Type B pancreatic cell (in vitro differentiated cells): Measurements from ENCODE around the gene CD83. TPM values are rescaled to one million over a fixed set of nuclear protein-coding genes. Genes with fewer than 3 reads are reported as not detected.

Experiments used
- DNase-seq: peaks from one replicate; pipeline ENCODE4 v3.0.0; 2021; ENCODE audit warnings: mixed read lengths; ENCODE audit not compliant: unreplicated experiment; ENCODE audit errors: extremely low spot score
- H3K27ac Mint-ChIP-seq: 2 replicates; pipeline ENCODE4 v1.8.0; 2021; ENCODE audit warnings: mild to moderate bottlenecking, mixed read lengths
- H3K27me3 Mint-ChIP-seq: 2 replicates; pipeline ENCODE4 v1.8.0; 2021; ENCODE audit warnings: mixed read lengths
- H3K36me3 Mint-ChIP-seq: 2 replicates; pipeline ENCODE4 v1.8.0; 2021; ENCODE audit warnings: mixed read lengths
- H3K4me1 Mint-ChIP-seq: one replicate; pipeline ENCODE4 v1.8.0; 2021; ENCODE audit warnings: mixed read lengths; ENCODE audit not compliant: unreplicated experiment
- H3K4me3 Mint-ChIP-seq: 2 replicates; pipeline ENCODE4 v1.8.0; 2021; ENCODE audit warnings: mild to moderate bottlenecking, mixed read lengths
- H3K9me3 Mint-ChIP-seq: 2 replicates; pipeline ENCODE4 v1.8.0; 2021; ENCODE audit warnings: mixed read lengths
- CTCF ChIP-seq: fragments of 200-600 bp; sonication (generic); conservative IDR thresholded peaks from 2 replicates; pipeline ENCODE4 v1.5.0; 2021; ENCODE audit warnings: antibody characterized with exemption, mild to moderate bottlenecking
- total RNA-seq: library from RNA; stranded (reverse); gene quantifications from 2 replicates; pipeline ENCODE4 v1.2.1, GENCODE V29; 2021; ENCODE audit warnings: low replicate concordance

The CD83 gene
- total RNA-seq, 1 donor from 2014 or later, result 7.7 TPM

DNA sequence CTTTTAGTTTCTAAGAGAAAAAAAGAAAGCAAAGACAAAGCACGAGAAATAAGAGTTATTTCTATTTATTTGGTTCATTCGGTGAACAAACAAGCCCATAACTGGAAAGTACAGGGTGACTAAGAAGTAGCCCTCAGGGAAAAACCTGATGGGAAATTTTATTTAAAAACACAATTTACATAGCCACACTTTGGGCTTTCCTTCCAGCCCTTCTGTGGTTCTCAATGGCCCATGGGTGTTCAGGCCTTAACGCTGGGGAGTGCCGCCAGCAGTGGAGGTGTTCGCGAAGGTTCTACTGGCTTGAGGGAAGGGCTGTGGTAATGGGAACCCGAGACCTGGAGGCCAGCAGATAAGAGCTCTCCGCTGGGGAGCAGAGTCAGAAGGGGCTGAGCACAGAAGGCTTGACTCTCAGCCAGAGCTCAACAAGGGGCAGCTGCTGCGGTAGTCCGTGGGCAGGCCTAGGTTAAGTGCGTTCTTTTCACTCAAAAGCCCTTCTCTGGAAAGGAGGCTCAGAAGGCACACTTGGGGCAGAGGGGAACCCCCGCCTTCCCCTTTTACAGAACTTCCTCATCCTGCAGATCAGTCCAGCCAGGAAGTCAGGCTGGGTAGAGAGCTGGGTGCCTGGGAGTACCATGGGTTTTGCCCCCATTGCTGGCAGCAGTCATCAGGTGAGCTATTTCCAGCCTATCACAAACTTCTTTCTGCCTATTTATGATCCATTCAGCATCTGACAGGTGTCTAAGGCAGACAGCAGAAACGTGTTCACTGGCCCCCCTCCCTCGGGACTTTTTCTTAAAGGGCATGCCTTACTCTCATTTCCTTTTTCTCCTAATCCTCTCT is 8.8 kb upstream of the CD83 start:
- no peaks in the 10 kb centered on the region for H3K36me3 Mint-ChIP-seq
- TF ChIP-seq CTCF, result no peak
- H3K27ac Mint-ChIP-seq, result no peak overlapping the region
- H3K27me3 Mint-ChIP-seq, result peaks cover 10% of the 10 kb centered on the region
- H3K9me3 Mint-ChIP-seq, result peaks cover 4% of the 10 kb centered on the region
- no peak overlapping the region for H3K4me3 Mint-ChIP-seq
- no peaks in the 10 kb centered on the region for H3K4me1 Mint-ChIP-seq
- no peak for DNase-seq

- no peaks in the 10 kb centered on the region for H3K36me3 Mint-ChIP-seq
- H3K27me3 Mint-ChIP-seq, result peaks cover 10% of the 10 kb centered on the region
- H3K4me1 Mint-ChIP-seq, result no peaks in the 10 kb centered on the region
- TF ChIP-seq CTCF, result no peak
- H3K9me3 Mint-ChIP-seq, result peaks cover 4% of the 10 kb centered on the region
- H3K27ac Mint-ChIP-seq, result no peak overlapping the region
- no peak for DNase-seq
- H3K4me3 Mint-ChIP-seq, result no peak overlapping the region
Observed at GRCh38 chr6:14109411-14109826, 8.2 kb upstream of the CD83 start.

DNA sequence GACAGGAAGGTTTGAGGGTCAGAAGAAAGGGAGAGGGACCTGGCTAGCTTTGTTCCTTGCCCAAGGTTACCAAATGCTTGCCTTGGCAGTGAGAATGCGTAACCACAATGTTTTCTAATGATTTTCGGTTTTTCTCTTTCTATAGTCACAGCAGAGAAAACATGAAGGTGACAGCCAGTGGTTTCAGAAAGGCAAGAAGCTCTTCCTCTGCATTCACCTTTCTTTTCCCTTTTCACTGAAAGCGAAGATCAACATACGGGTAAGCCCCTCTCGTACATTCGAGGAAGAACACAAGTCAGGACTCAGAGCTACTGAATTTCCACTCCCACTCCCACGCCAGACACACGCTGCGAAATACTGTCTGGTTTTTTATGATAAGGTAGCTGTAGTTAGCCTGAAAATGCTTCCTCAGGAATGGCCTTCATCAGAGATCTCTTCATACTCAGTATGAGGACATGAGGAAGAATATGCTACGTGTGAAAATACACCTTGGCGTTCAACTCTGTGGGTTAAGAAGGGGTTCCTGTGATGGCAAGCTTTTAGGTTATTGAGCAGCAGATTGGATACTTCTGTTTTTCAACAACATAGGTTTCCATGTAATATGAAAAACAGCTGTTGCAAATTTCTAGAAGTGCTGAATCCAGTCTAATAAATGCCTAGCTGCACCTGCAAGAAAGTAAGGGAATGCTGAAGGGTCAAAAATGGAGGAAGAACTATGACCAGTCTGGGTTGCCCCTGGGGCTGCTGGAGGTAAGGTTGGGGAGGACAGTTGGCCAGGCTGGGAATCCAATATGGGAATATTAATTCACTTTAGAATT is 7.4 kb upstream of the CD83 start:
- no peaks in the 10 kb centered on the region for H3K36me3 Mint-ChIP-seq
- peaks cover 4% of the 10 kb centered on the region for H3K9me3 Mint-ChIP-seq
- TF ChIP-seq CTCF, result no peak

DNA sequence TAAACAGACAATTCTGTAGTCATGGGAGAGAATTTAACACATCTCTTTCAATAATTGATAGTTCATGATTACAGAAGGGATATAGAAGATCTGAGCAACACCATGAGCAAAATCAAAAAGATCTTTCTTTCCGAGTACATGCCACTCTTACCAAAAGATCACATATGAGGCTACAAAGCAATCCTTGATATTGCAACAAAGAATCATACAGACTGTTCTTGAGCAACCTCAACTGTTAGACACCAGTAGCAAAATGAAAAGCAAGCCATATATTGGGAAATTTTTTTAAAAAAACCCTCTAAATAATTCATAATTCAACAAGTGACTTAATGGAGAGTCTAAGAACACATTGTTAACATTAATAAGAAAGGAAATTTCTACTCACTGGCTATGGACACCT is 3.6 kb upstream of the CD83 start:
- Mint-ChIP-seq H3K4me1 (peaks cover 9% of the 10 kb centered on the region), H3K9me3 (no peaks in the 10 kb centered on the region), H3K27ac (no peak overlapping the region), H3K27me3 (peaks cover 37% of the 10 kb centered on the region), H3K36me3 (no peaks in the 10 kb centered on the region), H3K4me3 (no peak overlapping the region)
- no peak for TF ChIP-seq CTCF
- DNase-seq, result no peak

More for the DNA sequence above, 7.4 kb upstream of the CD83 start:
- Mint-ChIP-seq H3K4me1 (no peaks in the 10 kb centered on the region), H3K27ac (no peak overlapping the region), H3K4me3 (no peak overlapping the region), H3K27me3 (peaks cover 16% of the 10 kb centered on the region)
- no peak for DNase-seq

DNA sequence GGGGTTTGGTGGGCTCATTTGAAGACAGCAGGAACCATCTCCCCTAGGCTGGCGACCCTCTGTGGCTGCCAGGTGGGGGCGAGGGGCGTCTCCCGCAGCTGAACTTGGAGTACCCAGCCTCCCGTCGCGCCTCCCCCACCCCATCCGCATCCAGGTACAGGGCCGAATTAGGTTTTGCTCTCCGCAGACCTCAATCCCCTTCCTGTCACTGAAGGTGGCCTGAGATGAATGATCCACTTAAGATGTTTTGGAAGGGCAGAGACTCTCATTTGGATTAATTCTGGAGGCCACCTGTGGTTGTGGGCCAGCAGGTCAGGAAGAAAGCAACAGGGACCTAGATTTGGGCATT is 493 bp downstream of the CD83 start:
- Mint-ChIP-seq H3K9me3 (no peaks in the 10 kb centered on the region), H3K27me3 (peaks cover 33% of the 10 kb centered on the region), H3K27ac (peak overlapping the region; percentile 82), H3K4me1 (peaks cover 10% of the 10 kb centered on the region), H3K4me3 (peak overlapping the region; percentile 94), H3K36me3 (peaks cover 3% of the 10 kb centered on the region)
- TF ChIP-seq CTCF, result no peak
- no peak for DNase-seq
